GM18499 (cell line): ENCODE data around the gene ATP11A.
A peak's percentile ranks its signal among the peaks of the same experiment; 100 is the strongest.
"Not testable (repeated sequence)": the region's sequence is repeated elsewhere in the genome, so short reads cannot be mapped to it uniquely, and the experiment has no call there.

ENCODE experiments used
- ATAC-seq: cut with Tn5 transposase; IDR thresholded peaks from one replicate; pipeline ENCODE4 v1.9.1; 2021; ENCODE audit warnings: moderate number of reproducible peaks; ENCODE audit not compliant: insufficient read depth, unreplicated experiment

The ATP11A gene

DNA sequence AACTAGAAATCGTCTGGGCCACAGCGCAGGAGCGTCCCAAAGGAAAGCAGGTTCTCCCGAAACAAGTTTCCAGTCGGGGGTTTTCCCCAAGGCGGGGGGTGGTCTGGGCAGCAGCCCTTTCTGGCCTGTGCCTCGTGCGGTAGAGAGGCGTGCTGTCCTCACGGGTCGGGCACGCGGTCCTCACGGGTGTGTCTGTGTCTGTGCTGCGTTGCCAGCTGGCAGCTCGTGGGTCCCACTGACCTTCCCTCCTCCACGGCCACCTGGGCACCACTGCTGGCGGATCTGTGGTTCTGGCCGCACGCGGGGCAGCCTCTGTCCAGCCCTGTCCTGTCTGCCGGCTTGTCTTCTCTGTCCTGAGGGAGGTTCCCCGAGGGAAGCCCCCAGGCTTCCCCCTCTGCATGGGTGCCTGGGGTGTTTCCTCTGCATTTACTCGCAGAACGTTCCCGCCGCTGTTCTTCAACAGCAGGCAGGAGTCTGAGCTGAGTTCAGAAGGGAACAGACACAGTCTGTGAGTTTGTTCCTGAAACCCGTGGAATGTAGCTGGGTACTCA, 181.0 kb downstream of the ATP11A start:
- ATAC-seq = no peak

DNA sequence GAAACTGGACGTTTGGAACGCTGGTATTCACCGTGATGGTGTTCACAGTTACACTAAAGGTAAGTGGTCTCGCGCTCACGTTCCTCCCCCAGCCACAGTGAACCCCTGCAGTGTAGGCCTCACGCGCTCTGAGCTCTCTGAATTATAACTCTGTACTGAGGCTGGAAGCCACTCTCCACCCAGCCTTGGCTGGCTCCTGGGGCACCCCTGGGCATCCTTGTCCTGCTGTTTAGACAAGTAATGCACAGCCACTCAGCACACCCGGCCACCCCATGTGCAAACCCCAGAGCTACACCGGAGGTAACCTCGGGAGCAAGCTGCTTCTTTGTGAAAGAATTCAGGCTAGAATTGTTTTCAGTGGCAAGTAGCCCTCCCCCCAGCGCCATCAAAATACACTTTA, 181.9 kb downstream of the ATP11A start:
- ATAC-seq = no peak

DNA sequence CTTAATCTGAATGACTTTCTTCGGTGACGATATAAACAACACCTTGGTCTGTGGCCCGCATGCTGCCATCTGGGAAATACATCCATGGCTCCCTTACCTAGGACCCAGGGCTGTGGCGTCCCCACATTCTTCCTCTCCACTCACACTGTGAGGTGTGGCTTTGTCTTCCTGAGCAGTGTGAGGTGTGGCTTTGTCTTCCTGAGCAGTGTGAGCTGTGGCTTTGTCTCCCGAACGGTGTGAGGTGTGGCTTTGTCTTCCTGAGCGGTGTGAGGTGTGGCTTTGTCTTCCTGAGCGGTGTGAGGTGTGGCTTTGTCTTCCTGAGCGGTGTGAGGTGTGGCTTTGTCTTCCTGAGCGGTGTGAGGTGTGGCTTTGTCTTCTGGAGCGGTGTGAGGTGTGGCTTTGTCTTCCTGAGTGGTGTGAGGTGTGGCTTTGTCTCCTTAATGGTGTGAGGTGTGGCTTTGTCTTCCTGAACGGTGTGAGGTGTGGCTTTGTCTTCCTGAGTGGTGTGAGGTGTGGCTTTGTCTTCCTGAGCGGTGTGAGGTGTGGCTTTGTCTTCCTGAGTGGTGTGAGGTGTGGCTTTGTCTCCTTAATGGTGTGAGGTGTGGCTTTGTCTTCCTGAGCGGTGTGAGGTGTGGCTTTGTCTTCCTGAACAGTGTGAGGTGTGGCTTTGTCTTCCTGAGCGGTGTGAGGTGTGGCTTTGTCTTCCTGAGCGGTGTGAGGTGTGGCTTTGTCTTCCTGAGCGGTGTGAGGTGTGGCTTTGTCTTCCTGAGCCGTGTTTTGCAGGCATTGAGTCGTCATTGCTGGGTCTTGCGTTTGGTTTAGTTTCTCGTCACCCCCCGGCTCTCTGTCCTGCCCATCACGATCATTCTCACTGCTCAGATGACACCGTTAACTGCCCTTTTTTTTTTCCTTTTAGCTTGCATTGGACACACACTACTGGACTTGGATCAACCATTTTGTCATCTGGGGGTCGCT, 183.1 kb downstream of the ATP11A start:
- ATAC-seq = not testable (repeated sequence)

DNA sequence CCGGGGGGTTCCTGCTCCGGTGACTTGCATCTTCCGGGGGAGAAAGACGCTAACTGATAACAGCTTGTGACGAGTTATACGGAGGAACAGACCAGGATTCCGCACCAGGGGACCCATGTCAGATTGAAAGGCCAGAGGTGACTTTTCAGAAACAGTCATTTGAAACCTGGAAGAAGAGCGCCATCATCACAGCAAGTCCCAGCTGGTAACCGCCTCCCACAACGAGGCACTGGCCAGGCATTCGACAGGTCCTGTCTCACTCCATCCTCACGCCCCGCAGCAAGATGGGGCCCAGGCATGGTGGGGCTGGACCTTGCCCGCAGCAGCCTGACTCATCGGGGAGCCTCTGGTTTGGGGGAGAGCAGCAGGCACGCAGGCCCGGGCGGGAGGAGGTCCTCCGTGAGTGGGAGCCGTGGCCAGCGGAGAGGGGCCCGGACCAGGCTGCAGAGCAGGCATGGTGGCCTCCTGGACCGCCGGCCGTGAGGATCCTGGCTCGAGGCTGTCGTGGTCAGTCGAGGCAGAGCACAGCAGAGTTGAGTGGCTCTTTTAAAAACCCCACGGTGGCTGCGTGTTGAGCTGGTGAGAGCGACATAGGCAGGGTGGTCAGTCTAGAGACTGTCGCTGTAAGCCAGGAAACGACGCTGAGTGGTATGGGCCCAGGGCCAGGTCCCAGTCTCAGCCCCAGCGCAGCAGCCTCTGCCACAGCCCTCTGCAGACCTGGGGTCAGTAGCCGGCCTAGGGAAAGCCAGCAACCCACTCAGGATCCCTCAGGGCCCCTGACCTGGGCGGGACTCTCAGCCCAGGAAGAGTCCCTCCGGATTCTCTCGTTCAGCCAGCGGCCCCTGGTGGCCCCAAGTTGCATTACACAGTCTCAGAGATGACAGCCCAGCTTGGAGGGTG, 184.3 kb downstream of the ATP11A start:
- peak; percentile 78 for ATAC-seq

DNA sequence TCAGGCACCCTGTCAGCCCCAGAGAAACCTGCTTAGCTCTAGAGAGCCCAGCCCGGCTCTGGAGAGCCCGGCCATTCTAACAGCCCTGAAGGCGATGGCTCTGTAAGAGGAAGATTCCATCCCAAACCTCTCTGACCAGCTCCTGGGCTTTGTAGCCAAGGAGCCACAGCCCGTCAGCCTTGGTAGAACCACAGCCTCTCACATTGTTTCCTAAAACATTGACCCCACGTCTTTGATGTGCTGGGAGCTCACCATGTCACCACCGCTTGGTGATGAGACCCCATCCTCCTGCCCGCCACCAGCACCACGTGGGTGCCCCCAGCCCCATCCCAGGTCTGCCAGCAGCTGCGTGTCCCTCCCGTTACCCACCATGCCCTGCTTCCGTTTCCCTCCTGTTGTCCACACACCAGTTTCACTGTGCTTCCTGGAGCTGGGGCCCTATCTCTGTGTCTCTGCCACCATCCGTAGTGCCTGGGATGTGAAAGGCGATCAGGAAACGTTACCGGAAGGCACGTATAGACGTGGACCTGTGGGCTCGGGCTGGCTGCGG, 185.0 kb downstream of the ATP11A start:
- ATAC-seq = no peak

DNA sequence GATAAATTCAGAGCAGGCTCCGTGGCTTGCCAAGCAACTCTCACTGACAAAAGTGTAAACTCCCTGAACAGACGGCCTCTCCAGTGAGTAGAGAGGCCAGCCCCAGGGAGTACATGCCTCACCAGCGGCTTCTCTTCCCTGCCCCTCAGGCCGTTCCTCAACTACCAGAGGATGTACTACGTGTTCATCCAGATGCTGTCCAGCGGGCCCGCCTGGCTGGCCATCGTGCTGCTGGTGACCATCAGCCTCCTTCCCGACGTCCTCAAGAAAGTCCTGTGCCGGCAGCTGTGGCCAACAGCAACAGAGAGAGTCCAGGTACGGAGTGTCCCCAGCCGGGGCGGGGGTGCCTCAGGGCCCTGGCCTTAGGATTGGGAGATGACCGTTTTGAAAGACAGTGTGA, 185.8 kb downstream of the ATP11A start:
- ATAC-seq = no peak

DNA sequence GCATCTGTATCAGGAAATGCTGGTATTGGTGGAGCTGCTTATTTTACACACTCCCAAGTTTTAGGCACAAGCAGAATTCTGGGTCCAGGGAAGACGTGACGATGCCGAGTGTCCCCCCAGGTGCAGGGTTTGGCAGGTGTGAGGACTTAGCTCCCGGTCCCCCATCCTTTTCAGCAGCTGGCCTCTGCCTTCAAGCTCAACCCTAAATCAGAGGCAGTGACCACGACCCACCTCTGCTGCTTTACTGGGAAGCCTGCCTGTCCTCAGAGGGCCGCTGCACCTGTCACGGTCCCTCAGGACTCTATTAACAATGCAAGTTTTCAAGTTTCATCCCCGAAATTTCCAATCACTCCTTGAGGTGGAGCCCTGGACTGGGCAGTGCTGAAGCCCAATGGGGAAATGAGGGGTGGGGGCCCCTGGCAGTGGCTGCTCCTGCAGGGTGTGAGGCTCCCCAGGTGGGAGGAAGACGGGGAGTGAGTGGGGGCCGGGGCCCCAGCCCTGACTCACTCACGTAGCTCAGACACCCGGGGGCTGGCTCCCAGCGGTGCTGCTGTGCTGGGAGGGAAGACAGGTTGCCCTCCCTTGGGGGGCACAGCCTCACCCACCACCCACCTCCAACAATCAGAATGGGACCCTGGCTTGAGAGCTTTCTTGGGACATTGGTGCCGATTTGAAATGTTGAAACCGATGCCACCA, 186.6 kb downstream of the ATP11A start:
- no peak for ATAC-seq

DNA sequence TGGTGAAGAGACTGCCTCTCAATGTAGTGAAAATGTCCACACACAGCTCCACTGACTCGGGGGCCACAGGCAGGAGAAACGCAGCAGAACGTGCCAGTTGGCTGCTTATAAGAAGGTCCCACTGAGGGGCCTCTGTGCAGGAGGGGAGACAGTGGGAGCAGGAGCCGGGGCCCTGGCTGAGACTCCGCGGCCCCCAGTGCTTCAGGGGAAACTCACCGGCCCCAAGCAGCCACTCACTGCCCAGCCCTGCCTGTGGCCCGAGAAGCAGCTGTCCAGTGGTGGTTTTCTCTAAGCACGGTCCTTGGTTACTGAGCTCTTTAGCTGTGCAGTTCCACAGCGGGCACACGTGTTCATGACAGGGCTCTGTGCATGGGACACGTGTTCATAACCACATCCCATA, 187.2 kb downstream of the ATP11A start:
- ATAC-seq = no peak

DNA sequence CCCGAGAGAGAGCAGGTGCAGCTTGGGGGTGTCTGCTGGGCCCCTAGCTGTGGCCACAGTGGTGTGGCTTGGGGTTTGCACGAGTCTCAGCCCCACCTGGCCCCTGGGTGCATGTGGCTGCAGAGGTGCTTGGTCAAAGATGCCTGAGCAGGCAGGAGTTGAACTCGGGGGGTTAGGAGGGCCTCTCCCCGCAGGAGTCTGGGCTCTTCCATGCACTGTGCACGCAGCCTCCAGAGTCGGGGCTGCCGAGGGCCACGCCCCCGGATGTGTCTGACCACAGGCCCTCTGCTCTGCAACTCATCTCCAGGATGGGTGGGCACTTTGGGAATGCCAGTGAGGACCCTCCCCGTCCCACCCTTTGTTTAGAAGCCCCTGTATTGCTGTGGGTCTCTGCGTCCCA, 187.7 kb downstream of the ATP11A start:
- no peak for ATAC-seq

DNA sequence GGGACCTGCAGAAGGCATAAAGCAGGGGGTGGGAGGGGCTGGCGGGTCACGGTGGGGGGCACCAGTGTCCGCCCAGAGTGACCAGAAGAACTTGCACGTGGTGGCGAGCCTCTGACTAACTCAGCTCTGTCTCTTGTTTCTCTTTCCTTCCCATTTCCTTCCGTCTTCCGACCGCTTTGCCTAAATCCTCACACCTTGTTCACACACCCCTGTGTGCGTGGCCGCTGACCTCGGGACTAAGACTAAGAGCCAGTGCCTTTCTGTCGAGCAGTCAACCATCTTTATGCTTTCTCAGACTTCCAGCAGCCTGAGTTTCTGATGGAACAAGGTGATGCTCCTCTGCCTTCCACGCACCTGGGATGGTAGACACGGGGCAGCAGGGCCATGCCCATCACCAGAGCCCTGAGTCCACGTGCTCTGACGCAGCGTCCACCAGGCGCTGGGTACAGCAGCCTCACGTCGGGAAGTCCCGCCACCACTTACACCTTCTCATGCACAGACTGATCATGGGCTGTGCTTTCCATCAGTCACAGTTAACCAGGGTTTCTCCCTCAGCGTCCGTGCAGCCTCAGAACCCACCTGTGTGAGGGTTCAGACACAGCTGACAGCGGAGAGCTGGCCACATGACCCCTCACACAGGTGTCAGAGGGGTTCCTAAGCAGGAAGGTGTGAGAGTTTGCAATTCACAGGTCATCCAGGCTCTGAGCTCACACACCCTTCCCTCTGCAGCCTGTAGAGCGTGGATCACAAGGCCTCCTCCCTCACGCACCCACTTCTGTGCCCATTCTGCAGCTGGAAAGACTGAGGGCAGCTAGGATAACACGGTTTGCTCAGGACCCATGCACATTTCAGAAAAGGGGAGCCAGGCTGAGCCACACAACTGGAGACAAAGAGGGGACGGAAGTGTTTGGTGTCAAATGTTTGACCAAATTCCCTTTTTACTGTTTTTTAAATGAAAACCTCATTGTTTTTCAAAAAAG, 188.4 kb downstream of the ATP11A start:
- no peak for ATAC-seq

DNA sequence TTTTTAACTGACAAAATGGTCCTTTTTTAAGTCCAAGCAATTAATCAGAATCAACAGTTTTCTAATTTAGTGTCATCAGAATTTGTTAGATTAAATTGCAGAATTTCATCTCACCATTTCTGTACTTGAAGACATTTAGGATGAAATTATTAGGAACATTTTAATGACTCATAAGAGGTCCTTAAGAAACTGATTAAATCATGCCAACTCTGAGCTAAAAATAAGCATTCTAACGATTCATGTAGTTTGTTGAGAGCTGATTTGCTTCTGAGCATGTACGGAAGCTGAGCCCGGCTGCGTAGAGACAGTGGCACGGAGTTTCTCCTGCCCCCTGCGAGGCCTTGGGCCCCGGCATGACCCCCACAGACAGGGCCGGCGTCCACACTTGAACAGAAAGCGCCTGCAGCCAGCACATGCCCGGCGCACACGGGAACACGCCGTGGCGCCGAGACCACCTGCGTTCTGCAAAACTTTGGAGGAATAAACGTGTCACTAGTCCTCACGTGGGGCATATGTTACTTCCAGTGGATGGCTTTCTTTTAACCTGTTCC, 189.5 kb downstream of the ATP11A start:
- ATAC-seq = no peak

DNA sequence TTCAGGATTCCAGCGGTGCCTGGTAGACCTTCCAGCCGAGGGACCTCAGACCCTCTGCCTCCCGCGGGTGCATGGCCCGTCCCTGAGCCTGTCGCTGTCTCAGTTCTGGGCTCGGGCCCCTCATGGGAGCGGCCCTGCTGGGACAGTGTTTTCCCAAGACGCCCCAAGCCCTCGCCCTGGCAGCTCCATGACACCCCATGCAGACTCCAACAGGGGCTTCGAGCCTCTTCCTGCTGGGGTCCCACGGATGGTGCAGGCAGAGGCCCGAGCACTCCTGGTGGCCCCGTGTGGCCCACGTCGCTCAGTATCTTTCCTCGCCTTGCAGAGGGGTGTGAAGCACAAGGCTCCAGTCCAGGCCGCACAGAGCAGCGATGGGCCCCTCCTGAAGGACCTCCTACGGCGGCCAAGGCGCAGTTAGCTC, 190.4 kb downstream of the ATP11A start:
- ATAC-seq = no peak

DNA sequence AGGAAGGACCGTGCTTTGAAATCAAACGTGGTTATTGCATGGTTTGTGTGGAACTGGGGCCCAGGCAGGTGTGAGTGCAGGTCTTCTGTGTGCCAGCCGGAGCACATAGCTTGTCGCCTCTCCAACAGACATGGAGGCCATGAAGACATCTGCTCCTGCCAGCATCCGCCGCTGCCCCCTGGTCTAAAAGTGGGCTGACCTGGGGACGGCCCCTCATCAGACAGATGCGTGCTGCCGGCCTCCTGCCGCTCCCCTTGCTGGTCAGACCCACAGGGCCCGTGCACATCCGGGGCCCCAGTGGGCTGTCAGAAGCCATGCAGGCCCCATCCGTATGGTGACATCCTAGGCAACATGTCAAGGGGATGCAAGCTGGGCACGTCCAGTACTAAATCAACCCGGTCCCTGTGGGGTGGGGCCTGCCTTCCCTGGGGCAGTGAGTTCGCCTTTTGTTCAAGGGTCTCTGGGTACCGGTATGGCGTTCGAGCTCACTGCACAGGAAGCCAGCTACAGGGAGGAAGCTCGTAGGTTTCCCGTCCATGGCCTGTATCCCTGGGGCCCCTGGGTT, 191.2 kb downstream of the ATP11A start:
- ATAC-seq = no peak

DNA sequence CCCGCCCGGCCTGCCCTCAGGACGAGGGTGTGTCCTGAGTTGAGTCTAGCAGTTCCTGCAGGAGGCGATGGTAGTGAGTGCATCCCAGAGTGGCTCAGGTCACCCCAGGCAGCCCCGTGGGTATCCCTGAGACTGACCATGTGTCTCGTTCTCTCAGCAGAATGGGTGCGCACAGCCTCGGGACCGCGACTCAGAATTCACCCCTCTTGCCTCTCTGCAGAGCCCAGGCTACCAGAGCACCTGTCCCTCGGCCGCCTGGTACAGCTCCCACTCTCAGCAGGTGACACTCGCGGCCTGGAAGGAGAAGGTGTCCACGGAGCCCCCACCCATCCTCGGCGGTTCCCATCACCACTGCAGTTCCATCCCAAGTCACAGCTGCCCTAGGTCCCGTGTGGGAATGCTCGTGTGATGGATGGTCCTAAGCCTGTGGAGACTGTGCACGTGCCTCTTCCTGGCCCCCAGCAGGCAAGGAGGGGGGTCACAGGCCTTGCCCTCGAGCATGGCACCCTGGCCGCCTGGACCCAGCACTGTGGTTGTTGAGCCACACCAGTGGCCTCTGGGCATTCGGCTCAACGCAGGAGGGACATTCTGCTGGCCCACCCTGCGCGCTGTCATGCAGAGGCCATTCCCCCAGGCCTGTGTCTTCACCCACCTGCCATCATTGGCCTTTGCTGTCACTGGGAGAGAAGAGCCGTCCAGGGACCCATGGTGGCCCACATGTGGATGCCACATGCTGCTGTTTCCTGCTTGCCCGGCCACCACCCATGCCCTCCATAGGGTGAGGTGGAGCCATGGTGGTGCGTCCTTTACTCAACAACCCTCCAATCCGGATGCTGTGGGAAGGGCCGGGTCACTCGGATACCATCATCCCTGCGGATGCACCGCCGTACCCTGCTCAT, 192.1 kb downstream of the ATP11A start:
- ATAC-seq = no peak

DNA sequence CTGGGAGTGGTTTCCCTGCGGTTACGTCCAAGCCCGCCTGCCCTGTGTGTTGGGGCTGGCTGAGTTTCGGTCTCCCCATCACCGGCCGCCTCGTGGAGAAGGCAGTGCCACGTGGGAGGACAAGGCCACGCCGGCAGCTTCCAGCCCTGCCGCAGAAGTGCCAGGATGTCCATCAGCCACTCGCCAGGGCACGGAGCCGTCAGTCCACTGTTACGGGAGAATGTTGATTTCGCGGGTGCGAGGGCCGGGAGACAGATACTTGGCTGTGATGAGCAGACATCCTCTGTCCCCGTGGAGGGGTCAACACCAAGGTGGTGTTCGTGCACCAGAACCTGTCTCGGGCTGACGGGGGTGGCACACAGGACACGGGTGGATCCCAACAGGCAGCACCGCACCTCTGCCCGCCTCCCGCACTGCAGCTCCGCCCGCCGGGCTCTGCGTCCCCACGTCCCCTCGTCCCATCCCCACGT, 192.8 kb downstream of the ATP11A start:
- no peak for ATAC-seq

DNA sequence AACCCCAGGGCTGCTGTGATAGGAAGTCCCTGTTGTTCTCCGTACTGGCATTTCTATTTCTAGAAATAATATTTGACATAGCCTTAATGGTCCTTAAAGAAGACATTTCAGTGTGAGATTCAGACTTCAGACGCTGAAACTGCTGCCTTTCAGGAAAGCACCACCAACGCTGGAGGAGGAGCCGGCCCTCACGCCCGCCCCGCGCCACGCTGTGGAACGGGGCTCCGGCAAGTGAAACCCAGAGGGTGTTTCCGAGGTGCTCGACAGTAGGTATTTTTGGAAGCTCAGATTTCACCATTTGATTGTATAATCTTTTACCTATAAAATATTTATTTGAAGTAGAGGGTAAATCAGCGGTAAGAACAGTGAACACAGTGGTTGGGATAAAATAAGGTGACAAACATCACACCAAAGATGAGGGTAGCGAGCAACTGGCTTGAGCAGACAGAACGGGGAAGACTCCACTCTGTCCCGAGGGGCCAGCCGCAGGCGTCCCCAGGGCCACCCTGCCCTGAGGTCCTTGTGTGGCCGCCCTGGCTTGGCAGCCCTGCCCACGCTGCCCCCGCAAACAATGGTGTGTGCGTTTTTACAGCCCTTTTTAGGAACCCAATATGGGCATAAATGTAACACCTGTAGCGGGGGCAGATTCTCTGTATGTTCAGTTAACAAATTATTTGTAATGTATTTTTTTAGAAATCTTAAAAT, 193.6 kb downstream of the ATP11A start:
- no peak for ATAC-seq
